SU-DHL-6 (cell line): ENCODE results near the gene HIPK3.

ENCODE experiments used
- CTCF ChIP-seq: fragments of 200-600 bp; sonication (generic); IDR thresholded peaks from one replicate; pipeline ENCODE4 v1.5.1; 2017; ENCODE audit warnings: antibody characterized with exemption, mild to moderate bottlenecking, low read length, moderate library complexity; ENCODE audit not compliant: insufficient read depth, poor library complexity, severe bottlenecking
- EZH2phosphoT487 ChIP-seq: fragments of 200-600 bp; sonication (generic), shearing (Covaris generic); conservative IDR thresholded peaks from 2 replicates; pipeline ENCODE4 v1.6.1; 2018; ENCODE audit warnings: mild to moderate bottlenecking, antibody characterized with exemption, low read length, moderate library complexity, mixed read lengths

GRCh38 chr11:33222052-33222750 lies 35.0 kb upstream of the HIPK3 start:
- no peak for TF ChIP-seq CTCF
- TF ChIP-seq EZH2phosphoT487, result no peak
